ENCODE results near the gene S100Z. TPM values are rescaled to one million over a fixed set of nuclear protein-coding genes. Genes with fewer than 3 reads are reported as not detected.

The S100Z gene
- total RNA-seq, 1 donor from 2014 or later: 1.2 TPM

GRCh38 chr5:76805821-76806505, 43.9 kb upstream of the S100Z start:
- H3K27ac ChIP-seq: no peak overlapping the region
- DNase-seq (no peak), ATAC-seq (no peak)
- H3K27me3 ChIP-seq (ENCODE audit: low read depth): no peaks in the 10 kb centered on the region
- H3K9me3 ChIP-seq: no peaks in the 10 kb centered on the region
- no peak overlapping the region for H3K4me3 ChIP-seq
- H3K36me3 ChIP-seq: no peaks in the 10 kb centered on the region
- no peaks in the 10 kb centered on the region for H3K4me1 ChIP-seq
- TF ChIP-seq, protein P1, sequence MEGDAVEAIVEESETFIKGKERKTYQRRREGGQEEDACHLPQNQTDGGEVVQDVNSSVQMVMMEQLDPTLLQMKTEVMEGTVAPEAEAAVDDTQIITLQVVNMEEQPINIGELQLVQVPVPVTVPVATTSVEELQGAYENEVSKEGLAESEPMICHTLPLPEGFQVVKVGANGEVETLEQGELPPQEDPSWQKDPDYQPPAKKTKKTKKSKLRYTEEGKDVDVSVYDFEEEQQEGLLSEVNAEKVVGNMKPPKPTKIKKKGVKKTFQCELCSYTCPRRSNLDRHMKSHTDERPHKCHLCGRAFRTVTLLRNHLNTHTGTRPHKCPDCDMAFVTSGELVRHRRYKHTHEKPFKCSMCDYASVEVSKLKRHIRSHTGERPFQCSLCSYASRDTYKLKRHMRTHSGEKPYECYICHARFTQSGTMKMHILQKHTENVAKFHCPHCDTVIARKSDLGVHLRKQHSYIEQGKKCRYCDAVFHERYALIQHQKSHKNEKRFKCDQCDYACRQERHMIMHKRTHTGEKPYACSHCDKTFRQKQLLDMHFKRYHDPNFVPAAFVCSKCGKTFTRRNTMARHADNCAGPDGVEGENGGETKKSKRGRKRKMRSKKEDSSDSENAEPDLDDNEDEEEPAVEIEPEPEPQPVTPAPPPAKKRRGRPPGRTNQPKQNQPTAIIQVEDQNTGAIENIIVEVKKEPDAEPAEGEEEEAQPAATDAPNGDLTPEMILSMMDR (IDR thresholded peaks at IDR 0.05): no peak
- intact Hi-C loops (cut with DNase I): no loop called here

- Histone ChIP-seq H3K4me3 (no peak overlapping the region), H3K4me1 (no peaks in the 10 kb centered on the region), H3K27ac (no peak overlapping the region), H3K27me3 (ENCODE audit: low read depth) (no peaks in the 10 kb centered on the region), H3K9me3 (no peaks in the 10 kb centered on the region), H3K36me3 (no peaks in the 10 kb centered on the region)
- no peak for ATAC-seq
- intact Hi-C loops (cut with DNase I): no loop called here
- DNase-seq: no peak
- TF ChIP-seq, protein P1 (IDR thresholded peaks at IDR 0.05): no peak
Measured at GRCh38 chr5:76807296-76807695, 42.5 kb upstream of the S100Z start.

GRCh38 chr5:76808141-76808691, 41.6 kb upstream of the S100Z start:
- Histone ChIP-seq H3K27ac (no peak overlapping the region), H3K4me1 (no peaks in the 10 kb centered on the region), H3K4me3 (no peak overlapping the region), H3K9me3 (no peaks in the 10 kb centered on the region), H3K27me3 (ENCODE audit: low read depth) (no peaks in the 10 kb centered on the region), H3K36me3 (no peaks in the 10 kb centered on the region)
- TF ChIP-seq, protein P1 (IDR thresholded peaks at IDR 0.05): no peak
- ATAC-seq: no peak
- no peak for DNase-seq
- intact Hi-C loops (cut with DNase I): no loop called here

GRCh38 chr5:76809141-76809540, 40.7 kb upstream of the S100Z start:
- no peaks in the 10 kb centered on the region for H3K4me1 ChIP-seq
- H3K36me3 ChIP-seq: no peaks in the 10 kb centered on the region
- no peak overlapping the region for H3K27ac ChIP-seq
- H3K4me3 ChIP-seq: no peak overlapping the region
- ATAC-seq (no peak), DNase-seq (no peak)
- H3K9me3 ChIP-seq: no peaks in the 10 kb centered on the region
- no peaks in the 10 kb centered on the region for H3K27me3 ChIP-seq (ENCODE audit: low read depth)
- intact Hi-C loops (cut with DNase I): no loop called here
- TF ChIP-seq, protein P1 (IDR thresholded peaks at IDR 0.05): no peak

GRCh38 chr5:76810236-76810635, 39.6 kb upstream of the S100Z start:
- no peaks in the 10 kb centered on the region for H3K36me3 ChIP-seq
- intact Hi-C loops (cut with DNase I): no loop called here
- ATAC-seq: no peak
- H3K4me3 ChIP-seq: no peak overlapping the region
- no peak for DNase-seq
- H3K4me1 ChIP-seq: no peaks in the 10 kb centered on the region
- no peaks in the 10 kb centered on the region for H3K27me3 ChIP-seq (ENCODE audit: low read depth)
- TF ChIP-seq, protein P1 (IDR thresholded peaks at IDR 0.05): no peak
- no peaks in the 10 kb centered on the region for H3K9me3 ChIP-seq
- no peak overlapping the region for H3K27ac ChIP-seq

Data from lower lobe of right lung (tissue), 2 donors.